ENCODE results near the gene PARVA.

DNA sequence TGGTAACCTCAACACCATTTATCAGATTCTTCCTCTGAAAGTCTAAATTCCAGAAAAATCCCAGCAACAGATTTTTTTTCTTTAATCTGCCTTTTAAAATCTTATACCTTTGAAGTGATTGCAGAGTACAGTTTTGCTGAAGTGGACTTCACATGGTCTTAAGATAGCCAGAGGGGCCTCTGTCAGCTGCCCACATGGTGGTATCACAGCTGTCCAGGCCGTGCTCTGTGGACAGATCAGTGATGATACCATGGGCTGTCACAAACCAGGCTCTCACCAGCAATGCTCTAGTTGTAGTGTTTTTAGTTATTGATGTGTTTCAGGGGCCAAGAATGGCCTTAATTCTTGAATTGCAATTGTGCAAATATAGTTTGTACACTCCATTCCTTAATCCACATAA, 44.0 kb downstream of the PARVA start:
- TF ChIP-seq, protein P1, sequence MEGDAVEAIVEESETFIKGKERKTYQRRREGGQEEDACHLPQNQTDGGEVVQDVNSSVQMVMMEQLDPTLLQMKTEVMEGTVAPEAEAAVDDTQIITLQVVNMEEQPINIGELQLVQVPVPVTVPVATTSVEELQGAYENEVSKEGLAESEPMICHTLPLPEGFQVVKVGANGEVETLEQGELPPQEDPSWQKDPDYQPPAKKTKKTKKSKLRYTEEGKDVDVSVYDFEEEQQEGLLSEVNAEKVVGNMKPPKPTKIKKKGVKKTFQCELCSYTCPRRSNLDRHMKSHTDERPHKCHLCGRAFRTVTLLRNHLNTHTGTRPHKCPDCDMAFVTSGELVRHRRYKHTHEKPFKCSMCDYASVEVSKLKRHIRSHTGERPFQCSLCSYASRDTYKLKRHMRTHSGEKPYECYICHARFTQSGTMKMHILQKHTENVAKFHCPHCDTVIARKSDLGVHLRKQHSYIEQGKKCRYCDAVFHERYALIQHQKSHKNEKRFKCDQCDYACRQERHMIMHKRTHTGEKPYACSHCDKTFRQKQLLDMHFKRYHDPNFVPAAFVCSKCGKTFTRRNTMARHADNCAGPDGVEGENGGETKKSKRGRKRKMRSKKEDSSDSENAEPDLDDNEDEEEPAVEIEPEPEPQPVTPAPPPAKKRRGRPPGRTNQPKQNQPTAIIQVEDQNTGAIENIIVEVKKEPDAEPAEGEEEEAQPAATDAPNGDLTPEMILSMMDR (conservative IDR thresholded peaks at IDR 0.05; ENCODE audit: low read depth, low read length) = no peak
- no peak for TF ChIP-seq MXI1 (IDR thresholded peaks at IDR 0.05; ENCODE audit: borderline replicate concordance, low read depth, low read length)
